Prostate gland (tissue), 2 donors: Measurements from ENCODE around the gene PPFIA2. TPM values are rescaled to one million over a fixed set of nuclear protein-coding genes. Genes with fewer than 3 reads are reported as not detected.

ENCODE experiments used
- DNase-seq: peaks from one replicate; pipeline ENCODE4 v3.0.0-alpha.2; 2019; ENCODE audit warnings: low spot score
- H3K27ac ChIP-seq, 2 donors: fragments of 200-600 bp; sonication (generic); 2 replicates each; pipeline ENCODE4 v1.5.1; 2017 to 2019
- H3K27me3 ChIP-seq: fragments of 200-600 bp; sonication (generic); replicated peaks from 2 replicates; pipeline ENCODE4 v1.5.1; 2019; ENCODE audit not compliant: insufficient read depth
- H3K36me3 ChIP-seq, 2 donors: fragments of 200-600 bp; sonication (generic); 1 replicate in 1 of 2; 2 replicates in 1 of 2; pipeline versions ENCODE4 v1.5.1 to v1.8.1; 2017 to 2019
- H3K4me1 ChIP-seq: fragments of 200-600 bp; sonication (generic); replicated peaks from 2 replicates; pipeline ENCODE4 v1.5.1; 2019
- H3K4me3 ChIP-seq, 2 donors: fragments of 200-600 bp; sonication (generic); 2 replicates each; pipeline ENCODE4 v1.5.1; 2017 to 2019
- H3K9me3 ChIP-seq: fragments of 200-600 bp; sonication (generic); 2 replicates; pipeline ENCODE4 v1.5.1; 2017
- CTCF ChIP-seq, 4 experiments: fragments of 200-600 bp in 2 of 4; fragments of 450-650 bp in 2 of 4; sonication (generic) in 2 of 4; IDR thresholded peaks; 1 replicate in 3 of 4; 2 replicates in 1 of 4; pipeline ENCODE4 v1.5.1; 2016 to 2019; ENCODE audit warnings: antibody characterized with exemption in 4 of 4, mild to moderate bottlenecking in 2 of 4, moderate library complexity in 2 of 4
- POLR2A ChIP-seq: fragments of 450-650 bp; IDR thresholded peaks from one replicate; pipeline ENCODE4 v1.6.1; 2016; ENCODE audit warnings: antibody characterized with exemption, mild to moderate bottlenecking
- POLR2AphosphoS5 ChIP-seq: sonication (generic); formaldehyde crosslinking; IDR thresholded peaks from one replicate; pipeline ENCODE4 v1.6.1; 2017; ENCODE audit warnings: antibody characterized with exemption
- WGBS: methylation state at CpG from one replicate; pipeline ENCODE4 v1.1.5; 2018; 5-methylcytosine and 5-hydroxymethylcytosine counted together
- intact Hi-C: fragments of 100-400 bp; cut with DNase I; formaldehyde crosslinking; loops from one replicate; pipeline ENCODE4 v1.14.2; 2022
- total RNA-seq, 2 donors: library from RNA; depleted of rRNA; stranded (reverse); fragments of >200 nt; gene quantifications; one replicate each; pipeline ENCODE4 v1.1.0, GENCODE V29; 2016

PPFIA2 gene
- total RNA-seq, 2 donors from 2014 or later, result 7.3 to 22.9 TPM

GRCh38 chr12:81533054-81533453 lies 226.1 kb downstream of the PPFIA2 start:
- whole genome bisulfite sequencing, result 78% methylated on average over 2 of the region's 2 CpGs
- Histone ChIP-seq H3K36me3 (no peaks in the 10 kb centered on the region), H3K4me3 (no peak overlapping the region), H3K4me1 (no peaks in the 10 kb centered on the region), H3K27ac (no peak overlapping the region), H3K9me3 (no peaks in the 10 kb centered on the region), H3K27me3 (no peaks in the 10 kb centered on the region)
- intact Hi-C loops, result no loop called here
- TF ChIP-seq POLR2A (no peak), CTCF (IDR thresholded peaks at IDR 0.05) (no peak), POLR2AphosphoS5 (no peak)
- no peak for DNase-seq

DNA sequence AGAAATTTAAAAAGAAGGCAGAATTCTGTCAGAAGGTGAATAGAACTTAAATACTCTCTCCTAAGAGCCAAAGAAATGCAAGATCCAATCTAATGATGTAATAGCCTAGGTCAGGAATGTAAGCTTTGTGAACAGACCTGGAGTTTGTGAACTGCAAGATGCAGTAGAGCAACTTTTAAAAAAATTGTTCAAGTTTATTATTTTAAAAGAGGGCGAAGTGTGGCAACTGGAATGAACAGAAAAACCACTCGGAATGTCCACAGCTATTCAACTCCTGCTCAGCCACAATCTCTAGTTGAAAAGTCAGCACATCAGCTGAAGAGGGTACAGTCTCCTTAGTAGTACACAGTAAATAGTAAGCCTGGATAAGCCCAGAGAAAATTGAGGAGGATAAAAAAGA lies 228.8 kb downstream of the PPFIA2 start:
- H3K9me3 ChIP-seq, result no peaks in the 10 kb centered on the region
- H3K4me3 ChIP-seq, result no peak overlapping the region
- no peaks in the 10 kb centered on the region for H3K27me3 ChIP-seq
- 75% methylated on average over 2 of the region's 2 CpGs for WGBS
- DNase-seq, result no peak
- no peak overlapping the region for H3K27ac ChIP-seq
- H3K4me1 ChIP-seq, result no peaks in the 10 kb centered on the region
- intact Hi-C loops, result no loop called here
- TF ChIP-seq POLR2A (no peak), POLR2AphosphoS5 (no peak), CTCF (IDR thresholded peaks at IDR 0.05) (no peak)
- no peaks in the 10 kb centered on the region for H3K36me3 ChIP-seq

GRCh38 chr12:81520064-81520945 lies 238.8 kb downstream of the PPFIA2 start:
- 68% methylated on average over 6 of the region's 6 CpGs for WGBS
- H3K4me1 ChIP-seq, result no peaks in the 10 kb centered on the region
- no peak for DNase-seq
- no peaks in the 10 kb centered on the region for H3K36me3 ChIP-seq
- H3K27ac ChIP-seq, result no peak overlapping the region
- TF ChIP-seq POLR2A, result no peak
- TF ChIP-seq CTCF (IDR thresholded peaks at IDR 0.05), result no peak
- TF ChIP-seq POLR2AphosphoS5, result no peak
- no peaks in the 10 kb centered on the region for H3K27me3 ChIP-seq
- H3K4me3 ChIP-seq, result no peak overlapping the region
- intact Hi-C loops, result no loop called here
- no peaks in the 10 kb centered on the region for H3K9me3 ChIP-seq

- Histone ChIP-seq H3K4me3 (no peak overlapping the region), H3K36me3 (no peaks in the 10 kb centered on the region), H3K4me1 (no peaks in the 10 kb centered on the region), H3K9me3 (no peaks in the 10 kb centered on the region), H3K27ac (no peak overlapping the region), H3K27me3 (no peaks in the 10 kb centered on the region)
- WGBS, result 36% methylated on average over 1 of the region's 1 CpG
- DNase-seq, result no peak
- TF ChIP-seq POLR2A (no peak), CTCF (IDR thresholded peaks at IDR 0.05) (no peak), POLR2AphosphoS5 (no peak)
- intact Hi-C loops, result no loop called here
Observed at GRCh38 chr12:81518638-81519037, 240.5 kb downstream of the PPFIA2 start.

DNA sequence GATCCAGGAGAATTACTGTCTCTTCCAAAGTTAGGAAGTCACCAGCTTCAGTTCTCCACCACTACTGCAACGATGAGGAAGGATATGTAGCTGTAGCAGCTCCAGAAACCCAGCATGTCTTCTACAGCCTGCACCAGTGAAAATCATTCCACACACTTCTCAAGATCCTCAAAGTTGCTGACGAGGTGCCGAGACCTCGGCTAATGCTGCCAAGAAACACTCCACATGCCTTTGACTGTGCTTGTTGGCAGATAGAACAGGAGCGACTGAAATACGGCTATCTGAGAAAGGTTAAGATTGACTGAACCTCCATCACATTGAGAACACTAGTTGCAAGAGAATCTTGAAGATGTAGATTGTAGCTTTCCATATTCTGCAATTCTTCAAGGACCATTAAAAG lies 241.9 kb downstream of the PPFIA2 start:
- no peak for TF ChIP-seq POLR2A
- TF ChIP-seq CTCF (IDR thresholded peaks at IDR 0.05), result no peak
- TF ChIP-seq POLR2AphosphoS5, result no peak
- intact Hi-C loops, result no loop called here
- H3K36me3 ChIP-seq, result no peaks in the 10 kb centered on the region
- WGBS, result 90% methylated on average over 6 of the region's 6 CpGs
- no peak overlapping the region for H3K27ac ChIP-seq
- no peak overlapping the region for H3K4me3 ChIP-seq
- no peaks in the 10 kb centered on the region for H3K27me3 ChIP-seq
- no peaks in the 10 kb centered on the region for H3K9me3 ChIP-seq
- no peak for DNase-seq
- H3K4me1 ChIP-seq, result no peaks in the 10 kb centered on the region
